ENCODE data around the gene GARIN5A.

GARIN5A gene

DNA sequence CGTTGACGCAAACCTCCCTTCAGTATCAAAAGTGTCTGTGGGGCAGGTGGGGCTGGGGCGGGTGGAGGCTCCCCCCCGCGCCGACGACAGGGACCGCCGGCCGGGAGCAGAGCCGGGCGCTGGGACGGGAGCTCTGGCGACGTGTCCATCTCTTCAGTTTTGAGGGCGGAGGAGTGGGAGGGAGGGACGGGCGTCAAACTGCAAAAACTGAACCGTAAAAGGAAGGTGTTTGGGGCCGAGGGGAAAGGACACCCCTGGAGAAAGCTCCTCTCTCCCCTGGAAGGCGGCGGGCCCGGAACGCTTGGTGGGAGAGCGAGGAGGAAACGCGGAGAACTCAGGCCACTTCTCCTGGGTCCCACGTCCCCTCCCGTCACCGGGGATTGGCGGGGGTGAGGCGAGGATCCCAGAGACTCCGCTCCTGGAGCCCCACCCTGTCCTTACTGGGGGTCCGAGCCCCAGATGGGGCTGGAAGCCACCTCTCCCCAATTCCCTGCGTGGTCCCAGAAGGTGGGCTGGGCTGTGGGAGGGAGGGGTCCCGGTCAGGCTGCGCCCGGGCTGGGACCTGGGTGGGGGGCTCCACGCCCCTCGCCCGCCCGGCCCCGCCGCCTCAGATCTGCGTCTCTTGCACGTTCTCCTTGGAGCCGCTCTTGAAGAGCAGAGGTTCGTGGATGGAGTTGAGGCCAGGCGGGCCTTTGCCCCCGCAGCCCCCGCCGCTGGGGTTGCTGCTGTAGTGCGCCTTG lies 40.5 kb upstream of the GARIN5A start:
- no peak for DNase-seq (ENCODE audit: low read depth)
- TF ChIP-seq, protein P1, sequence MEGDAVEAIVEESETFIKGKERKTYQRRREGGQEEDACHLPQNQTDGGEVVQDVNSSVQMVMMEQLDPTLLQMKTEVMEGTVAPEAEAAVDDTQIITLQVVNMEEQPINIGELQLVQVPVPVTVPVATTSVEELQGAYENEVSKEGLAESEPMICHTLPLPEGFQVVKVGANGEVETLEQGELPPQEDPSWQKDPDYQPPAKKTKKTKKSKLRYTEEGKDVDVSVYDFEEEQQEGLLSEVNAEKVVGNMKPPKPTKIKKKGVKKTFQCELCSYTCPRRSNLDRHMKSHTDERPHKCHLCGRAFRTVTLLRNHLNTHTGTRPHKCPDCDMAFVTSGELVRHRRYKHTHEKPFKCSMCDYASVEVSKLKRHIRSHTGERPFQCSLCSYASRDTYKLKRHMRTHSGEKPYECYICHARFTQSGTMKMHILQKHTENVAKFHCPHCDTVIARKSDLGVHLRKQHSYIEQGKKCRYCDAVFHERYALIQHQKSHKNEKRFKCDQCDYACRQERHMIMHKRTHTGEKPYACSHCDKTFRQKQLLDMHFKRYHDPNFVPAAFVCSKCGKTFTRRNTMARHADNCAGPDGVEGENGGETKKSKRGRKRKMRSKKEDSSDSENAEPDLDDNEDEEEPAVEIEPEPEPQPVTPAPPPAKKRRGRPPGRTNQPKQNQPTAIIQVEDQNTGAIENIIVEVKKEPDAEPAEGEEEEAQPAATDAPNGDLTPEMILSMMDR (conservative IDR thresholded peaks at IDR 0.05; ENCODE audit: low read length) = no peak
- no peak overlapping the region for H3K4me3 ChIP-seq (ENCODE audit: low read length)

DNA sequence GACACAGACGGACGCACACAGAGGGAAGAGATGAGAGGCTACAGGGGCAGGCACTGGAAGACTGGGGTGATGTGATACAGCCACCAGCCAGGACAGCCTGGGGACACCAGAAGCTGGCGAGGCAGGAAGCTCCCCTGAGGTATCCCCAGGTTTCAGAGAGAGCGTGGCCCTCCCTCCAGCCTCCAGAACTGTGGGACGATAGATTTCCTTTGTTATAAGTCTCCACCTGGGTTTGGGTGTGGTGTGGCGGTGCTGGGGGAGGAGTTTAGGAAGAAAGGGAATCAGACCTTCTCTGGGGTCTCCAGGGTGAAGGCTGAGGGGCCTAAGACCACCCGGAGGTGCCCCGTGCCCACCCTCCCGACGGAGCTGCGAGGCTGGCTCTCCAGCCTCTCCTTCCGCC lies 39.8 kb upstream of the GARIN5A start:
- no peak for DNase-seq (ENCODE audit: low read depth)
- no peak overlapping the region for H3K4me3 ChIP-seq (ENCODE audit: low read length)
- TF ChIP-seq, protein P1 (conservative IDR thresholded peaks at IDR 0.05; ENCODE audit: low read length) = no peak

DNA sequence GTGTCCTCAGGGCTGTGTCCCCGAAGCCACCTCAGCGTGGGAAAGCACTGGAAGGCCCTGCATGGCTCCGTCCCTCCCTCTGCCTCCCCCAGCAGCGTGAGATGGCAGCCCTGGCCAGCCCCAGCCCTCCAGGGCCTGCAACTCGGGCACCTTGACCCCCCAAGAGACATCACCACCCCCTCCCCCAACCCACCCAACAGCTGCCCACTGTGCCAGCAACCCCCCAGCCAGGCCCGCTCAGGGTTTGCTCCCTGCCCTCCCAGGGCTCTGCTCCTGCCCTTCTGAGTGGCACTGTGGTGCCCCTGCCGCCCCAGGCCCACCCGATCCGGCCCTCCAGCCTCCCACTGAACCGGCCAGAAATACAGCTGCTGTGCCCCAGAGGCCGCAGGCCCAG lies 38.5 kb upstream of the GARIN5A start:
- TF ChIP-seq, protein P1 (conservative IDR thresholded peaks at IDR 0.05; ENCODE audit: low read length) = no peak
- H3K4me3 ChIP-seq (ENCODE audit: low read length) = no peak overlapping the region
- no peak for DNase-seq (ENCODE audit: low read depth)

DNA sequence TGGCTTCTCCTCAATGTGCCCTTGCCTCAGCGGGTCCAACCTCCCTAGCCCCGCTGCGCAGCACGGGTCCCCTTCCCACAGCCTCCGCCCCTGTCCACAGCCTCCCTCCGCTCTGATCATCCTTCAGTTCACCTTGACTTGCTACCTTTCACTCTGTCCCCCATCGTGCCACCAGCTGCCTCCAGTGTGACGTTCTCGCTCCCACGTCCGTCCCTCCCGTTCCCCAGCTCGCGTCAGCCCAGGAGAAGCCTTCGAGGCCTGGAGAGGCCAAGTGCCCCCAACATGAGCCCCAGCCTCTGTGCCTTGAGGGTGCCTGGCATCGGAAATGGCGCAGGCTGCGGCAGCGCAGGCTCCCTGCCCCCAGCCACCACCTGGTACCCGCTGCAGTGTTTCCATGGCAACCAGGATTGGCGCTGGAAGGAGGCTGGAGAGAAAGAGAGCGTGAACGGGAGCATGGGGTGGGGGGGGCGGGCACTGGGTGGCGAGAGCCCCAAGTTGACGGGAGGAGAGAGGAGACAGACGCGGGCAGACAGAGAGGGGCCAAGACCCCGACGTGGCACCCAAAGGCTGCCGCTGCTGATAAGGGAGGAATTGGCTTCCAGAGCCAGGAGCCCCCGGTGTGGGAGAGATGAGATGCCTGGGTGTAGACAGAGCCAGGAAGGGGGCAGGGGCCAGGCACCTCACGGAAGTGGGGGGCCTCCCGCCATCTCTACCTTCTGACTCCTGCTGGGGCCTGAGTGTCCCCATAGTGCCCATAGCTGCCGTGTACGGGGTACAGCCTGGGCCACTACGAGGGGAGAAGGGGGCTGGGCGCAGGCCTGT lies 37.9 kb upstream of the GARIN5A start:
- TF ChIP-seq, protein P1 (conservative IDR thresholded peaks at IDR 0.05; ENCODE audit: low read length) = no peak
- H3K4me3 ChIP-seq (ENCODE audit: low read length) = no peak overlapping the region
- DNase-seq (ENCODE audit: low read depth) = no peak

DNA sequence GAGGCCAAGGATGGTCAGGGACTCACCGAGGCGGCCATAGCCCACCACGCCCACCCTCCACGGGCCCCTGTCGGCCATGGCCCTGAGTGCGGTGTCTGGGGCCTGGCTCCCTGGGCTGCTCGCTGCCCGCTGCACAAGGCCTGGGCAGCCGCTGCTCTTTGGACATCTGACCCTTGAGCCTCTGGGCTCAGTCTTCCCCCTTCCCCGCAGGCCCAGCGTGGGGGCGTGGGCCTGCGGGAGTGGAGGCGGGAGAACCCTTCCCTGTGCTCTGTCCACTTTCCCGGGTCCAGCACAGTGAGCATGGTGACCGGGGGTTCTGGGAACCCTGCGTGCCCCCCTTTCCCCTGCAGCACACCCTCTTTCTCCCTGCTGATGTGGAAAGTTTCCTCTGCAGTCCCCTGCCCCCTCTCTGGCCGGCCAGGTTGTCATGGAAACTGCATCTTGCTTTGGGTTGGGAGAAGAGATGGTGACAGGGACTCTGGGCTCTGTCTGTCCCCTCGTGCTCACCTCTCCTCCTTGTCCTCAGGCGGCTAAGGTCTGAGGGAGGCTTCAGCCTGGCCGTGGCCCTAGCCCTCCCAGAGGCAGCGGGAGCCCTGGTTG lies 37.2 kb upstream of the GARIN5A start, which contains the start of gene ASPDH:
ASPDH (minus strand) TSS at position 168 of the 600 bp plus-strand sequence; CDS start at position 78, 90 bp downstream.
- no peak for DNase-seq (ENCODE audit: low read depth)
- TF ChIP-seq, protein P1 (conservative IDR thresholded peaks at IDR 0.05; ENCODE audit: low read length) = no peak

DNA sequence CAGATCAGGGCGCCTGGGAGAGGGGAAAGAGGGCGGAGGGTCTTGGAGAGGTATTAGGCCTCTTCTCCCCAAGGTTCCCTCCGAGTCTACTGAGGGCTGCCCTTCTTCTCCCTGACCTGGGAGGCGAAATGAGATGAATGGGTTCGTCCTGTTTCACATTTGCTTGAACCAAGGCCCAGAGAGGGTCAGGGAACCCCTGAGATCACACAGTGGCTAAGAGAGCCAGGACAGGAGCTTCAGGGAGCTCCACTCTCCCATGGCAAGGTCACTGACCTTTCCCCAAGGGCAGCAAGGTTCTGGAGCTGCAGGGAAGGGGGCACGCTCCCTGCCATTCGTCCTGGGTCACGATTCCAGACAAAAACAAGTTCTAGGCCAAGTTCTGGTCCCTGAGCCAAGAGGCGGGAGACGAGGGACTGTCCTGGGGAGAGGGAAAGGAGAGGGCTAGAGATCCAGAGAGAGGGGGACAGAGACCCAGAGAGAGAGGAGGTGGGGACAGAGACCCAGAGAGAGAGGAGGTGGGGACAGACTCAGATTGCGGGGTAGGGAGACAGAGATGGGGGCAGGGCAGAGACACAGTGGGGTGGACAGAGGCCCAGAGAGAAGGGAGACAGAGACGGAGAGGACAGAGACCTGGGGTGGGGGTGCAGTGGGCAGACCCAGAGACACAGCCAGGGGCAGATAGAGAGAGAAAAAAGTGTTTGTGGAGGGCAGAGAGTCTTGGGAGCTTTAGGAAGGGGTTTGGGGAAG lies 36.5 kb upstream of the GARIN5A start:
- no peak overlapping the region for H3K4me3 ChIP-seq (ENCODE audit: low read length)
- TF ChIP-seq, protein P1 (conservative IDR thresholded peaks at IDR 0.05; ENCODE audit: low read length) = no peak
- DNase-seq (ENCODE audit: low read depth) = no peak

More for the DNA sequence above, 37.2 kb upstream of the GARIN5A start, which contains the start of gene ASPDH:
- no peak within 1 kb of the TSS for H3K4me3 ChIP-seq (ENCODE audit: low read length)
